GM23338 (cell line): ENCODE measurements around the gene OTC. TPM values are rescaled to one million over a fixed set of nuclear protein-coding genes. Genes with fewer than 3 reads are reported as not detected.

Source experiments
- ATAC-seq: fragments of 200-7000 bp; cut with Tn5 transposase; 3 replicates; pipeline ENCODE4 v1.9.1; 2020
- DNase-seq: peaks from one replicate; pipeline ENCODE4 v3.0.0-alpha.2; 2015; ENCODE audit warnings: low spot score
- H2AFZ ChIP-seq: fragments of 200-600 bp; sonication (generic); 2 replicates; pipeline ENCODE4 v1.8.0; 2016; ENCODE audit warnings: antibody characterized with exemption, mild to moderate bottlenecking, moderate library complexity
- H3F3A ChIP-seq: fragments of 200-600 bp; sonication (generic); replicated peaks from 2 replicates; pipeline ENCODE4 v1.8.0; 2017; ENCODE audit warnings: antibody characterized with exemption, mixed run types, low read depth
- H3K27ac ChIP-seq: fragments of 200-600 bp; sonication (generic); 2 replicates; pipeline ENCODE4 v1.6.1; 2016; ENCODE audit warnings: low read depth
- H3K27me3 ChIP-seq: fragments of 200-600 bp; sonication (generic); 2 replicates; pipeline ENCODE4 v1.8.0; 2016; ENCODE audit warnings: mild to moderate bottlenecking, mixed run types, moderate library complexity; ENCODE audit not compliant: insufficient read depth
- H3K36me3 ChIP-seq: fragments of 200-600 bp; sonication (generic); 2 replicates; pipeline ENCODE4 v1.8.0; 2016; ENCODE audit warnings: mild to moderate bottlenecking; ENCODE audit not compliant: insufficient read depth
- H3K4me1 ChIP-seq: fragments of 200-600 bp; sonication (generic); 2 replicates; pipeline ENCODE4 v1.8.0; 2016; ENCODE audit warnings: mild to moderate bottlenecking, moderate library complexity; ENCODE audit not compliant: insufficient read depth
- H3K4me2 ChIP-seq: fragments of 200-600 bp; sonication (generic); 2 replicates; pipeline ENCODE4 v1.7.1; 2017; ENCODE audit warnings: mixed run types
- H3K4me3 ChIP-seq: fragments of 200-600 bp; sonication (generic); 2 replicates; pipeline ENCODE4 v1.6.1; 2016; ENCODE audit warnings: mixed run types
- H3K79me2 ChIP-seq: fragments of 200-600 bp; sonication (generic); replicated peaks from 2 replicates; pipeline ENCODE4 v1.8.0; 2017; ENCODE audit warnings: mild to moderate bottlenecking; ENCODE audit not compliant: insufficient read depth
- H3K9me2 ChIP-seq: fragments of 200-600 bp; sonication (generic); 2 replicates; pipeline ENCODE4 v1.8.0; 2017; ENCODE audit not compliant: insufficient read depth
- H4K20me1 ChIP-seq: fragments of 200-600 bp; sonication (generic); replicated peaks from 2 replicates; pipeline ENCODE4 v1.8.0; 2017; ENCODE audit warnings: mild to moderate bottlenecking; ENCODE audit not compliant: insufficient read depth
- H3K27ac Mint-ChIP-seq: 2 replicates; pipeline ENCODE4 v1.8.0; 2020; ENCODE audit warnings: inconsistent platforms, mild to moderate bottlenecking, moderate library complexity, mixed read lengths
- H3K27me3 Mint-ChIP-seq: 3 replicates; pipeline ENCODE4 v1.8.0; 2022; ENCODE audit warnings: low read depth, mild to moderate bottlenecking, moderate library complexity, mixed read lengths, inconsistent platforms; ENCODE audit not compliant: insufficient read depth, poor library complexity
- H3K36me3 Mint-ChIP-seq: 3 replicates; pipeline ENCODE4 v1.8.0; 2021; ENCODE audit warnings: low read depth, mild to moderate bottlenecking, inconsistent platforms, moderate library complexity, mixed read lengths
- H3K4me1 Mint-ChIP-seq: 3 replicates; pipeline ENCODE4 v1.8.0; 2020; ENCODE audit warnings: mild to moderate bottlenecking, inconsistent platforms, mixed read lengths
- H3K4me3 Mint-ChIP-seq: 3 replicates; pipeline ENCODE4 v1.8.0; 2021; ENCODE audit warnings: moderate library complexity, mild to moderate bottlenecking, inconsistent platforms, mixed read lengths
- H3K9me3 Mint-ChIP-seq: 3 replicates; pipeline ENCODE4 v1.8.0; 2020; ENCODE audit warnings: moderate library complexity, mild to moderate bottlenecking, inconsistent platforms, mixed read lengths
- JUNB ChIP-seq: IDR thresholded peaks from one replicate; pipeline ENCODE4 v1.6.1; 2016; ENCODE audit warnings: antibody characterized with exemption; ENCODE audit not compliant: unreplicated experiment
- POLR2AphosphoS5 ChIP-seq: IDR thresholded peaks from 2 replicates; pipeline ENCODE4 v1.6.1; 2016; ENCODE audit warnings: antibody characterized with exemption, low read depth
- STAT1 ChIP-seq: IDR thresholded peaks from one replicate; pipeline ENCODE4 v1.6.1; 2016; ENCODE audit warnings: antibody characterized with exemption; ENCODE audit not compliant: unreplicated experiment
- ZNF114 ChIP-seq: fragments of 250-450 bp; sonication (Bioruptor Pico); IDR thresholded peaks from 2 replicates; pipeline ENCODE4 v1.5.0; 2020; ENCODE audit warnings: mild to moderate bottlenecking, moderate library complexity
- long read RNA-seq: library from polyadenylated mRNA; unstranded; transcript quantifications from one replicate; pipeline ENCODE4 v2.0.0, GENCODE V29; 2020; ENCODE audit not compliant: unreplicated experiment
- polyA plus RNA-seq: library from polyadenylated mRNA; unstranded; fragments of >200 nt; fragmentation: Nextera tagmentation; extraction: Ambion mirVana; gene quantifications from 2 replicates; pipeline ENCODE4 v1.2.1, GENCODE V29; 2016
- total RNA-seq: library from RNA; depleted of rRNA; stranded (reverse); fragments of >200 nt; shearing (Covaris generic); gene quantifications from 2 replicates; pipeline ENCODE4 v1.2.3, GENCODE V29; 2014; rRNA removed
- TF ChIP-seq, protein P1 (sequence below): fragments of 250-450 bp; sonication (Bioruptor Pico); IDR thresholded peaks from 2 replicates; pipeline ENCODE4 v1.5.0; 2020; ENCODE audit warnings: mild to moderate bottlenecking, moderate library complexity
- TF ChIP-seq, protein P2 (sequence below): IDR thresholded peaks from 2 replicates; pipeline ENCODE4 v1.6.1; 2016; ENCODE audit warnings: antibody characterized with exemption
- TF ChIP-seq, protein P3 (sequence below), 2 experiments: fragments of 200-600 bp in 1 of 2; sonication (generic) in 1 of 2; conservative IDR thresholded peaks; 2 replicates each; pipeline versions ENCODE4 v1.5.1 to v1.6.1; 2016 to 2017; ENCODE audit warnings: antibody characterized with exemption in 2 of 2, low read depth in 2 of 2, mild to moderate bottlenecking in 2 of 2, moderate library complexity in 1 of 2

OTC gene
- not detected in 2 replicates for total RNA-seq
- not detected in 2 replicates for polyA plus RNA-seq
- long read RNA-seq: 0 reads

DNA sequence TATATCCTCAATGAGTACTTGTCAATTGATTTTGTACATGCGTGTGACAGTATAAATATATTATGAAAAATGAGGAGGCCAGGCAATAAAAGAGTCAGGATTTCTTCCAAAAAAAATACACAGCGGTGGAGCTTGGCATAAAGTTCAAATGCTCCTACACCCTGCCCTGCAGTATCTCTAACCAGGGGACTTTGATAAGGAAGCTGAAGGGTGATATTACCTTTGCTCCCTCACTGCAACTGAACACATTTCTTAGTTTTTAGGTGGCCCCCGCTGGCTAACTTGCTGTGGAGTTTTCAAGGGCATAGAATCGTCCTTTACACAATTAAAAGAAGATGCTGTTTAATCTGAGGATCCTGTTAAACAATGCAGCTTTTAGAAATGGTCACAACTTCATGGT lies at the start of gene OTC:
Gene OTC, plus strand, starts transcription at position 243 of the 400 bp plus-strand sequence. Its CDS starts 93 bp downstream, at position 336.
- no peaks in the 10 kb centered on the region; the same call in 2 of the 3 replicates for H3K36me3 Mint-ChIP-seq
- H3K4me3 Mint-ChIP-seq: no peak within 1 kb of the TSS
- H3K79me2 ChIP-seq: no peaks in the 10 kb centered on the region
- H3K27ac ChIP-seq: no peak within 1 kb of the TSS
- H3K27ac Mint-ChIP-seq: no peak within 1 kb of the TSS
- no peaks in the 10 kb centered on the region for H3F3A ChIP-seq
- H3K9me3 Mint-ChIP-seq: no peaks in the 10 kb centered on the region
- no peaks in the 10 kb centered on the region; the same call in 2 of the 3 replicates for H3K4me1 Mint-ChIP-seq
- no peaks in the 10 kb centered on the region for H3K27me3 ChIP-seq
- no peak within 1 kb of the TSS for H3K4me2 ChIP-seq
- ATAC-seq: no peak
- H3K36me3 ChIP-seq: no peaks in the 10 kb centered on the region
- DNase-seq: no peak
- TF ChIP-seq JUNB (no peak), ZNF114 (CRISPR knock-in tag) (no peak), POLR2AphosphoS5 (no peak), STAT1 (no peak)
- TF ChIP-seq, protein P1, sequence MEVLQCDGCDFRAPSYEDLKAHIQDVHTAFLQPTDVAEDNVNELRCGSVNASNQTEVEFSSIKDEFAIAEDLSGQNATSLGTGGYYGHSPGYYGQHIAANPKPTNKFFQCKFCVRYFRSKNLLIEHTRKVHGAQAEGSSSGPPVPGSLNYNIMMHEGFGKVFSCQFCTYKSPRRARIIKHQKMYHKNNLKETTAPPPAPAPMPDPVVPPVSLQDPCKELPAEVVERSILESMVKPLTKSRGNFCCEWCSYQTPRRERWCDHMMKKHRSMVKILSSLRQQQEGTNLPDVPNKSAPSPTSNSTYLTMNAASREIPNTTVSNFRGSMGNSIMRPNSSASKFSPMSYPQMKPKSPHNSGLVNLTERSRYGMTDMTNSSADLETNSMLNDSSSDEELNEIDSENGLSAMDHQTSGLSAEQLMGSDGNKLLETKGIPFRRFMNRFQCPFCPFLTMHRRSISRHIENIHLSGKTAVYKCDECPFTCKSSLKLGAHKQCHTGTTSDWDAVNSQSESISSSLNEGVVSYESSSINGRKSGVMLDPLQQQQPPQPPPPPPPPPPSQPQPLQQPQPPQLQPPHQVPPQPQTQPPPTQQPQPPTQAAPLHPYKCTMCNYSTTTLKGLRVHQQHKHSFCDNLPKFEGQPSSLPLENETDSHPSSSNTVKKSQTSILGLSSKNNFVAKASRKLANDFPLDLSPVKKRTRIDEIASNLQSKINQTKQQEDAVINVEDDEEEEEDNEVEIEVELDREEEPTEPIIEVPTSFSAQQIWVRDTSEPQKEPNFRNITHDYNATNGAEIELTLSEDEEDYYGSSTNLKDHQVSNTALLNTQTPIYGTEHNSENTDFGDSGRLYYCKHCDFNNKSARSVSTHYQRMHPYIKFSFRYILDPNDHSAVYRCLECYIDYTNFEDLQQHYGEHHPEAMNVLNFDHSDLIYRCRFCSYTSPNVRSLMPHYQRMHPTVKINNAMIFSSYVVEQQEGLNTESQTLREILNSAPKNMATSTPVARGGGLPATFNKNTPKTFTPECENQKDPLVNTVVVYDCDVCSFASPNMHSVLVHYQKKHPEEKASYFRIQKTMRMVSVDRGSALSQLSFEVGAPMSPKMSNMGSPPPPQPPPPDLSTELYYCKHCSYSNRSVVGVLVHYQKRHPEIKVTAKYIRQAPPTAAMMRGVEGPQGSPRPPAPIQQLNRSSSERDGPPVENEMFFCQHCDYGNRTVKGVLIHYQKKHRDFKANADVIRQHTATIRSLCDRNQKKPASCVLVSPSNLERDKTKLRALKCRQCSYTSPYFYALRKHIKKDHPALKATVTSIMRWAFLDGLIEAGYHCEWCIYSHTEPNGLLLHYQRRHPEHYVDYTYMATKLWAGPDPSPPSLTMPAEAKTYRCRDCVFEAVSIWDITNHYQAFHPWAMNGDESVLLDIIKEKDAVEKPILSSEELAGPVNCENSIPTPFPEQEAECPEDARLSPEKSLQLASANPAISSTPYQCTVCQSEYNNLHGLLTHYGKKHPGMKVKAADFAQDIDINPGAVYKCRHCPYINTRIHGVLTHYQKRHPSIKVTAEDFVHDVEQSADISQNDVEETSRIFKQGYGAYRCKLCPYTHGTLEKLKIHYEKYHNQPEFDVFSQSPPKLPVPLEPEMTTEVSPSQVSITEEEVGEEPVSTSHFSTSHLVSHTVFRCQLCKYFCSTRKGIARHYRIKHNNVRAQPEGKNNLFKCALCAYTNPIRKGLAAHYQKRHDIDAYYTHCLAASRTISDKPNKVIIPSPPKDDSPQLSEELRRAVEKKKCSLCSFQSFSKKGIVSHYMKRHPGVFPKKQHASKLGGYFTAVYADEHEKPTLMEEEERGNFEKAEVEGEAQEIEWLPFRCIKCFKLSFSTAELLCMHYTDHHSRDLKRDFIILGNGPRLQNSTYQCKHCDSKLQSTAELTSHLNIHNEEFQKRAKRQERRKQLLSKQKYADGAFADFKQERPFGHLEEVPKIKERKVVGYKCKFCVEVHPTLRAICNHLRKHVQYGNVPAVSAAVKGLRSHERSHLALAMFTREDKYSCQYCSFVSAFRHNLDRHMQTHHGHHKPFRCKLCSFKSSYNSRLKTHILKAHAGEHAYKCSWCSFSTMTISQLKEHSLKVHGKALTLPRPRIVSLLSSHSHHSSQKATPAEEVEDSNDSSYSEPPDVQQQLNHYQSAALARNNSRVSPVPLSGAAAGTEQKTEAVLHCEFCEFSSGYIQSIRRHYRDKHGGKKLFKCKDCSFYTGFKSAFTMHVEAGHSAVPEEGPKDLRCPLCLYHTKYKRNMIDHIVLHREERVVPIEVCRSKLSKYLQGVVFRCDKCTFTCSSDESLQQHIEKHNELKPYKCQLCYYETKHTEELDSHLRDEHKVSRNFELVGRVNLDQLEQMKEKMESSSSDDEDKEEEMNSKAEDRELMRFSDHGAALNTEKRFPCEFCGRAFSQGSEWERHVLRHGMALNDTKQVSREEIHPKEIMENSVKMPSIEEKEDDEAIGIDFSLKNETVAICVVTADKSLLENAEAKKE (CRISPR knock-in tag): no peak
- TF ChIP-seq, protein P2, sequence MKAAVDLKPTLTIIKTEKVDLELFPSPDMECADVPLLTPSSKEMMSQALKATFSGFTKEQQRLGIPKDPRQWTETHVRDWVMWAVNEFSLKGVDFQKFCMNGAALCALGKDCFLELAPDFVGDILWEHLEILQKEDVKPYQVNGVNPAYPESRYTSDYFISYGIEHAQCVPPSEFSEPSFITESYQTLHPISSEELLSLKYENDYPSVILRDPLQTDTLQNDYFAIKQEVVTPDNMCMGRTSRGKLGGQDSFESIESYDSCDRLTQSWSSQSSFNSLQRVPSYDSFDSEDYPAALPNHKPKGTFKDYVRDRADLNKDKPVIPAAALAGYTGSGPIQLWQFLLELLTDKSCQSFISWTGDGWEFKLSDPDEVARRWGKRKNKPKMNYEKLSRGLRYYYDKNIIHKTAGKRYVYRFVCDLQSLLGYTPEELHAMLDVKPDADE: no peak
- TF ChIP-seq, protein P3, sequence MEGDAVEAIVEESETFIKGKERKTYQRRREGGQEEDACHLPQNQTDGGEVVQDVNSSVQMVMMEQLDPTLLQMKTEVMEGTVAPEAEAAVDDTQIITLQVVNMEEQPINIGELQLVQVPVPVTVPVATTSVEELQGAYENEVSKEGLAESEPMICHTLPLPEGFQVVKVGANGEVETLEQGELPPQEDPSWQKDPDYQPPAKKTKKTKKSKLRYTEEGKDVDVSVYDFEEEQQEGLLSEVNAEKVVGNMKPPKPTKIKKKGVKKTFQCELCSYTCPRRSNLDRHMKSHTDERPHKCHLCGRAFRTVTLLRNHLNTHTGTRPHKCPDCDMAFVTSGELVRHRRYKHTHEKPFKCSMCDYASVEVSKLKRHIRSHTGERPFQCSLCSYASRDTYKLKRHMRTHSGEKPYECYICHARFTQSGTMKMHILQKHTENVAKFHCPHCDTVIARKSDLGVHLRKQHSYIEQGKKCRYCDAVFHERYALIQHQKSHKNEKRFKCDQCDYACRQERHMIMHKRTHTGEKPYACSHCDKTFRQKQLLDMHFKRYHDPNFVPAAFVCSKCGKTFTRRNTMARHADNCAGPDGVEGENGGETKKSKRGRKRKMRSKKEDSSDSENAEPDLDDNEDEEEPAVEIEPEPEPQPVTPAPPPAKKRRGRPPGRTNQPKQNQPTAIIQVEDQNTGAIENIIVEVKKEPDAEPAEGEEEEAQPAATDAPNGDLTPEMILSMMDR (conservative IDR thresholded peaks at IDR 0.05; ENCODE audit: low read depth in 2 of 2): no peak
- no peak within 1 kb of the TSS for H3K4me3 ChIP-seq
- H3K27me3 Mint-ChIP-seq: peaks cover 6% of the 10 kb centered on the region
- no peak within 1 kb of the TSS for H2AFZ ChIP-seq
- H4K20me1 ChIP-seq: no peaks in the 10 kb centered on the region
- H3K9me2 ChIP-seq: no peaks in the 10 kb centered on the region
- H3K4me1 ChIP-seq: no peaks in the 10 kb centered on the region
